Measurements from ENCODE around the gene MYO1D. TPM values are rescaled to one million over a fixed set of nuclear protein-coding genes. Genes with fewer than 3 reads are reported as not detected.

MYO1D gene
- total and polyA plus RNA-seq, 2 of the 13 experiments (the other 11 are each of a cell fraction or from before 2014, with no cell fraction given) = 13.2 to 17.3 TPM

GRCh38 chr17:32877164-32877764, 340 bp upstream of the MYO1D start (continued):
- TF ChIP-seq LRRFIP1 (CRISPR knock-in tag; conservative IDR thresholded peaks at IDR 0.05) (no peak), TCF7L2 (IDR thresholded peaks at IDR 0.05; ENCODE audit: low read depth, low read length) (no peak), ZBTB14 (CRISPR knock-in tag; IDR thresholded peaks at IDR 0.05) (peak; percentile 78), ZNF781 (CRISPR knock-in tag; IDR thresholded peaks at IDR 0.05; ENCODE audit: borderline replicate concordance, not compliant biosample characterization) (no peak), PHB2 (IDR thresholded peaks at IDR 0.05; ENCODE audit: partially characterized antibody) (no peak), ISL2 (CRISPR knock-in tag; IDR thresholded peaks at IDR 0.05) (0 out of 2 replicates have a peak, but pooled peaks have one; percentile 20), SMARCC2 (IDR thresholded peaks at IDR 0.05) (no peak), SETDB1 (CRISPR knock-in tag; IDR thresholded peaks at IDR 0.05; ENCODE audit: borderline replicate concordance) (no peak), MED1 (CRISPR knock-in tag; IDR thresholded peaks at IDR 0.05) (no peak), CERS6 (CRISPR knock-in tag; IDR thresholded peaks at IDR 0.05) (no peak), ZMYM4 (CRISPR knock-in tag; IDR thresholded peaks at IDR 0.05) (no peak), HDAC6 (IDR thresholded peaks at IDR 0.05; ENCODE audit: low read depth, low read length) (no peak), ZFYVE20 (CRISPR knock-in tag; IDR thresholded peaks at IDR 0.05; ENCODE audit: borderline replicate concordance, low read depth) (no peak), MAZ (IDR thresholded peaks at IDR 0.05; ENCODE audit: borderline replicate concordance, low read depth, low read length) (no peak), MAZ (CRISPR knock-in tag; IDR thresholded peaks at IDR 0.05; ENCODE audit: low read depth) (peak; percentile 1; the same call in 1 of the 2 replicates), EHMT2 (IDR thresholded peaks at IDR 0.05; ENCODE audit: borderline replicate concordance, low read depth, low read length) (no peak), RNF2 (conservative IDR thresholded peaks at IDR 0.05; ENCODE audit: low read depth) (no peak), TOE1 (CRISPR knock-in tag; IDR thresholded peaks at IDR 0.05) (no peak), ZNF160 (CRISPR knock-in tag; IDR thresholded peaks at IDR 0.05) (no peak; the same call in 1 of the 2 replicates), YY1 (IDR thresholded peaks at IDR 0.05; ENCODE audit: insufficient read depth, insufficient replicate concordance, low read depth, low read length) (peak; percentile 23), HOXD1 (CRISPR knock-in tag; IDR thresholded peaks at IDR 0.05) (no peak), CSRNP1 (CRISPR knock-in tag; IDR thresholded peaks at IDR 0.05) (no peak), ZNF792 (CRISPR knock-in tag; IDR thresholded peaks at IDR 0.05) (no peak)

Measured in HepG2 (cell line).